HT-29 (cell line): ENCODE results near the gene FABP6. TPM values are rescaled to one million over a fixed set of nuclear protein-coding genes. Genes with fewer than 3 reads are reported as not detected.

Experiments
- total RNA-seq: library from RNA; depleted of rRNA; stranded (reverse); fragments of >200 nt; shearing (Covaris generic); gene quantifications from 2 replicates; pipeline ENCODE4 v1.2.3, GENCODE V29; 2014; rRNA removed

Gene FABP6
- total RNA-seq, 1 experiment from 2014 or later = 2.2 TPM

Other genes with a start within 250 kb of the FABP6 start
- 29.3 and 29.8 TPM in 2 replicates for gene TTC1, start 220.4 kb upstream of the FABP6 start, total RNA-seq
- 22.0 and 25.4 TPM in 2 replicates for gene PWWP2A, start 110.1 kb upstream of the FABP6 start, total RNA-seq
- 7.9 and 9.1 TPM in 2 replicates for gene CCNJL, start 83.1 kb downstream of the FABP6 start, total RNA-seq
- 0.18 TPM in 1 of 2 replicates, not detected in the other for gene C1QTNF2, start 141.1 kb downstream of the FABP6 start, total RNA-seq
- 0.91 and 1.2 TPM in 2 replicates for gene FAM200C, start 170.5 kb downstream of the FABP6 start, total RNA-seq
- gene SLU7, start 189.6 kb downstream of the FABP6 start, total RNA-seq = 13.2 and 24.6 TPM in 2 replicates
- gene PTTG1, start 192.3 kb downstream of the FABP6 start, total RNA-seq = 99.1 and 131 TPM in 2 replicates